Adrenal gland (tissue), 12 donors: ENCODE data around the gene APBA1. TPM values are rescaled to one million over a fixed set of nuclear protein-coding genes. Genes with fewer than 3 reads are reported as not detected.

Experiments used
- DNase-seq, 7 donors: peaks; one replicate each; pipeline ENCODE4 v3.0.0-alpha.2; 2019 to 2020
- H3K27ac ChIP-seq, 5 donors: fragments of 200-600 bp; sonication (generic) in 4 of 5; 1 replicate in 3 of 5; 2 replicates in 2 of 5; pipeline versions ENCODE4 v1.5.1 to v1.8.0; 2016 to 2020; ENCODE audit warnings: mild to moderate bottlenecking in 1 of 5
- H3K27me3 ChIP-seq: fragments of 200-600 bp; 2 replicates; pipeline ENCODE4 v1.8.0; 2021
- H3K36me3 ChIP-seq, 2 donors: fragments of 200-600 bp; replicated peaks in 1 of 2; 1 replicate in 1 of 2; 2 replicates in 1 of 2; pipeline versions ENCODE4 v1.5.1 to v1.8.0; 2018 to 2022
- H3K4me1 ChIP-seq, 2 donors: fragments of 200-600 bp; replicated peaks in 1 of 2; 1 replicate in 1 of 2; 2 replicates in 1 of 2; pipeline versions ENCODE4 v1.5.1 to v1.8.0; 2018 to 2021
- H3K4me3 ChIP-seq, 4 donors: fragments of 200-600 bp; sonication (generic) in 3 of 4; one replicate each; pipeline ENCODE4 v1.5.1; 2016 to 2018
- H3K9me3 ChIP-seq, 3 donors: fragments of 200-600 bp; sonication (generic) in 1 of 3; replicated peaks in 1 of 3; 1 replicate in 2 of 3; 2 replicates in 1 of 3; pipeline versions ENCODE4 v1.5.1 to v1.8.0; 2016 to 2021
- POLR2A ChIP-seq, 2 donors: fragments of 450-650 bp; IDR thresholded peaks; one replicate each; pipeline ENCODE4 v1.6.1; 2017; ENCODE audit warnings: antibody characterized with exemption in 2 of 2, mild to moderate bottlenecking in 2 of 2, moderate library complexity in 1 of 2
- WGBS, 4 donors: extraction: QIAGEN DNeasy Blood & Tissue Kit in 2 of 4; methylation state at CpG; one replicate each; pipeline versions ENCODE4 v1.1.5 to v1.1.7; 2013 to 2017; 5-methylcytosine and 5-hydroxymethylcytosine counted together
- intact Hi-C, 2 donors: fragments of 100-400 bp; cut with DNase I; formaldehyde crosslinking; loops; one replicate each; pipeline versions ENCODE4 v1.14.1 to v1.15.0; 2022 to 2023
- polyA plus RNA-seq, 3 donors: library from polyadenylated mRNA; stranded (reverse); fragments of 200-250 nt in 2 of 3; fragments of 350-450 nt in 1 of 3; fragmentation: Illumina TruSeq in 1 of 3; extraction: RNeasy Lipid Tissue Mini Kit (QIAGEN cat#74804) in 1 of 3; gene quantifications; one replicate each; pipeline ENCODE4 v1.2.3, GENCODE V29; 2013 to 2014
- total RNA-seq, 9 donors: library from RNA; depleted of rRNA in 4 of 9; stranded (reverse); fragments of >200 nt in 4 of 9; fragments of 120-200 nt in 1 of 9; fragmentation: NEBNext Ultra II Directional in 1 of 9; extraction: Animal tissue kit (Norgen Biotek cat#: 25700) in 1 of 9; gene quantifications; one replicate each; pipeline versions ENCODE4 v1.1.0 to v1.2.4, GENCODE V29; 2013 to 2023
- TF ChIP-seq, protein P1 (sequence below), 6 experiments: fragments of 450-650 bp in 4 of 6; fragments of 200-600 bp in 2 of 6; sonication (generic) in 1 of 6; IDR thresholded peaks; 1 replicate in 5 of 6; 2 replicates in 1 of 6; pipeline versions ENCODE4 v1.5.1 to v1.8.0; 2016 to 2021; ENCODE audit warnings: antibody characterized with exemption in 6 of 6, mild to moderate bottlenecking in 2 of 6, moderate library complexity in 1 of 6
- donor health status: healthy with polysubstance abuse.
- donor health status: Bipolar disorder and iron deficiency.
- donor health status: DM: yes; HTN: yes; CAD: no.
- donor health status: DM: no; HTN: no; CAD: no.
- donor health status: DM: no; HTN: no; CAD: no.
- donor health status: DM: yes; HTN: yes; CAD: no.

The APBA1 gene
- total and polyA plus RNA-seq, 12 donors: 0.64 to 6.4 (median 3.5) TPM

DNA sequence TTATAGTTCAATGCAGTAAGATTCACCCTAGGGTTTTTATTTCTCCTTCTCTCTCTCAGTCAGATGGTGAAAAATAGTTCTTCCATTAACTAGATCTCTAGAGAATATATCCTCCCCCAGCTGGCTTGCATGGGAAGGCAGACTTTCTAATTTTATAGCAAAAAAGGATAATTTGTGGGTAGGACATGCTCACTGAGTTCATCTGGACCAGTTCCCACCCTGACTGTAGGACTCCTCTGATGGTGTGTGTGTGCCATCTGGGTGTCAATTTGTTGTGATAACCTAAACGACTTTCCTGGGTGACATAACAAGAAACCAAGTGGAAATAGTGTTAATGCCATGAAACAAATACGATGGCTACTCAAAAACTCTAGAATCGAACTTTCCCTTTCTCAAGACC, 44.9 kb downstream of the APBA1 start:
- DNase-seq: no peak
- Histone ChIP-seq H3K4me3 (no peak overlapping the region), H3K4me1 (no peaks in the 10 kb centered on the region), H3K27ac (no peak overlapping the region), H3K9me3 (no peaks in the 10 kb centered on the region), H3K36me3 (no peaks in the 10 kb centered on the region), H3K27me3 (no peaks in the 10 kb centered on the region)
- intact Hi-C loops: no loop called here
- TF ChIP-seq, protein P1, sequence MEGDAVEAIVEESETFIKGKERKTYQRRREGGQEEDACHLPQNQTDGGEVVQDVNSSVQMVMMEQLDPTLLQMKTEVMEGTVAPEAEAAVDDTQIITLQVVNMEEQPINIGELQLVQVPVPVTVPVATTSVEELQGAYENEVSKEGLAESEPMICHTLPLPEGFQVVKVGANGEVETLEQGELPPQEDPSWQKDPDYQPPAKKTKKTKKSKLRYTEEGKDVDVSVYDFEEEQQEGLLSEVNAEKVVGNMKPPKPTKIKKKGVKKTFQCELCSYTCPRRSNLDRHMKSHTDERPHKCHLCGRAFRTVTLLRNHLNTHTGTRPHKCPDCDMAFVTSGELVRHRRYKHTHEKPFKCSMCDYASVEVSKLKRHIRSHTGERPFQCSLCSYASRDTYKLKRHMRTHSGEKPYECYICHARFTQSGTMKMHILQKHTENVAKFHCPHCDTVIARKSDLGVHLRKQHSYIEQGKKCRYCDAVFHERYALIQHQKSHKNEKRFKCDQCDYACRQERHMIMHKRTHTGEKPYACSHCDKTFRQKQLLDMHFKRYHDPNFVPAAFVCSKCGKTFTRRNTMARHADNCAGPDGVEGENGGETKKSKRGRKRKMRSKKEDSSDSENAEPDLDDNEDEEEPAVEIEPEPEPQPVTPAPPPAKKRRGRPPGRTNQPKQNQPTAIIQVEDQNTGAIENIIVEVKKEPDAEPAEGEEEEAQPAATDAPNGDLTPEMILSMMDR (IDR thresholded peaks at IDR 0.05): no peak
- TF ChIP-seq POLR2A (IDR thresholded peaks at IDR 0.05): no peak
- WGBS, 4 donors: 66 to 80% (median 70%) methylated on average over 3 of the region's 3 CpGs

DNA sequence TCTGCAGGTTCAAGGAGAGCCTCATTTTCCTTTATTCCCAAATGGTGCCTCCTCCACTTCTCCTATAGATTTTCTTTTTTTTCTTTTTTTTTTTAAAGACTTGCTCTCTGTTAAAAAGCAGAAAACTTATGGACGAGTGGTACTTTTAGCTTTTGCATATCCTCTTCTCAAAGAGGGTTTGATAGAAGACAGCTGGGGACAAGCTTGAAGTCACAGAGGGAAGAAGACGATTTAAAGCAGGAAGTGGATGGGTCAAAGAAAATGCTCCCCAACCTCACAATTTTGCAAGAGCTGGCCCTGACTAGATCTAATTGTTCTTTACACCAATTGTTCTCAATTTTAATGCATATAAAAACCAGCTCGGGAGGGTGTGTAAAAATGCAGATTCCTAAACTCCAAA, 48.9 kb downstream of the APBA1 start:
- no peak overlapping the region for H3K4me3 ChIP-seq
- DNase-seq: no peak
- intact Hi-C loops: no loop called here
- H3K27me3 ChIP-seq: no peaks in the 10 kb centered on the region
- TF ChIP-seq, protein P1 (IDR thresholded peaks at IDR 0.05): no peak
- no peak for TF ChIP-seq POLR2A (IDR thresholded peaks at IDR 0.05)
- no peaks in the 10 kb centered on the region for H3K9me3 ChIP-seq
- WGBS, 4 donors: 51 to 71% (median 66%) methylated on average over 3 of the region's 3 CpGs
- no peaks in the 10 kb centered on the region for H3K36me3 ChIP-seq
- H3K4me1 ChIP-seq: no peaks in the 10 kb centered on the region
- H3K27ac ChIP-seq: no peak overlapping the region

DNA sequence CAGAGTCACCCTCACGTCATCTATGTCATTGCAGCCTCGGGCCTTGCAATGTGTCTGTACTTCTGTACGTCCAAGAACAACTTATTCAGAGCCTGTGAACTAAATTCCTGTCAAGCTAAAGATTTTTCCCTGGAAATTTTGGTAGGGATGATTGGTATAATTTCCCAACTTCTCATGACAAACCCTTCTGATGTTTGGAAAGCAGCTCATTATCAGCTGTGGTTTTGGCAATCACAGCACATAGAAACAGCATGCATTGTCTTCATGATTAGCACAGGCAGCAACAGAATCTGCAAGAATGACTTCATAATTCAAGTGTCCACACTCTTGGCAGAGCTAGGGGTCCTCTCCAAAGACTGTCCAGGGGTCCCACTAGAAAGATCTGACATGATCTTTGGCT, 49.5 kb downstream of the APBA1 start:
- no peak overlapping the region for H3K4me3 ChIP-seq
- 71 to 85% (median 79%) methylated on average over 3 of the region's 3 CpGs for WGBS, 4 donors
- no peaks in the 10 kb centered on the region for H3K9me3 ChIP-seq
- TF ChIP-seq, protein P1 (IDR thresholded peaks at IDR 0.05): no peak
- no peak for TF ChIP-seq POLR2A (IDR thresholded peaks at IDR 0.05)
- no peaks in the 10 kb centered on the region for H3K4me1 ChIP-seq
- no peaks in the 10 kb centered on the region for H3K27me3 ChIP-seq
- no peaks in the 10 kb centered on the region for H3K36me3 ChIP-seq
- H3K27ac ChIP-seq: no peak overlapping the region
- intact Hi-C loops: no loop called here
- DNase-seq: no peak

DNA sequence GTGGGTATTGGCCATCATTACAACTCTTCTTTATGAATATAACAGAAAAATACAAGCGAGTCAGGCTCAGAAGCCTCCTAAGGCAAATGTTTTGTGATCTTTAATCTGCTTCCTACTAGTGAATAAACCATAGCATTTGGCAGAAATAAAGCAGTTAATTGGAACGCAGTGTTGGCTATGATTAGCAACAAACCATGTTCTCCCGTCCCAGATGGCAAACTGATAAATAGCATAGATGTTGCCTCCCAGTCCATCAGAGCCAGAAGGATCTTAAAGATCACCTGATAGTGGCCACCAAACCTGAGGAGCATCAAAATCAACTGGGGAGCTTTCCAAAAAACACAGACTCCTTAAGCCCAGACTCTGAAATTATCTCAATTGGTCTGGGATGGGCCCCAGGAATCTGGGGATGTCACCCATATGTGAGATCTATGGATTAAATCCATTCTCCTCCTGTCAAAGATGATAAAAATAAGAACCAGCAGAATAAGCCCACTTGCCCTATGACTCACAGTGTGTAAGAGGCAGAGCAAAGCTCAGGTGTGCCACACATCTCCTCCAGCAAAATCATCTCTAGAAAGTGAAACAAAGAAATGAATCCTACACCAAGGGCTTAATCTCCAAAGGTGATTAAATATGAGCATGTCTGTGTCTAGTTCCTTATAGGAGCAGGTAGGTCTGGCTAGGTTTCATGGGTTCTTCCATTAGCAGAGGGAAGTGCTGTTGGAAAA, 50.3 kb downstream of the APBA1 start:
- no peak for DNase-seq
- Histone ChIP-seq H3K9me3 (no peaks in the 10 kb centered on the region), H3K4me1 (no peaks in the 10 kb centered on the region), H3K36me3 (no peaks in the 10 kb centered on the region), H3K27me3 (no peaks in the 10 kb centered on the region), H3K4me3 (no peak overlapping the region), H3K27ac (no peak overlapping the region)
- TF ChIP-seq, protein P1 (IDR thresholded peaks at IDR 0.05): no peak
- TF ChIP-seq POLR2A (IDR thresholded peaks at IDR 0.05): no peak
- intact Hi-C loops: no loop called here
- 69 to 87% (median 80%) methylated on average over 3 of the region's 3 CpGs for WGBS, 4 donors
